Measurements from ENCODE around the gene SPTA1.

Gene SPTA1

GRCh38 chr1:158685085-158685484, 1.4 kb downstream of the SPTA1 start:
- DNase-seq (ENCODE audit: low spot score), result no peak

- DNase-seq (ENCODE audit: low spot score), result no peak
Measured at GRCh38 chr1:158681606-158682005, 4.9 kb downstream of the SPTA1 start.

DNA sequence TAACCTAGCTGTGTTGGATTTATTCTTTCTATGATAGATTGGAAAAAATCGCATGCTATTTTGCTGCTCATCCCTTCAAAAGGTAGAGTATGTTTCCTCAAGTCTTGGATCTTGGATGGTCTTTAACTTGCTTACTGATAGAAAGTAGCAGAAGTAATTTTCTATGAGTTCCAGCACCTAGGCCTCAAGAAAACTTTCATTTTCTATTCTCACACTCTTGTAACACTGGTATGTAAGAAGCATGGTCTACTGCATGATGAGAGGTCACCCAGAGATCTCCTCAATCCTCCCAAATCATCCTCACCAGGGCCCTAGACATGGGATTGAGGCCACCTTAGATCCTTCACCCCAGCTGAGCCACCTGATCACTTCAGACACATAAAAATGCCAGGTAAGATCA, 7.2 kb downstream of the SPTA1 start:
- DNase-seq (ENCODE audit: low spot score), result no peak

DNA sequence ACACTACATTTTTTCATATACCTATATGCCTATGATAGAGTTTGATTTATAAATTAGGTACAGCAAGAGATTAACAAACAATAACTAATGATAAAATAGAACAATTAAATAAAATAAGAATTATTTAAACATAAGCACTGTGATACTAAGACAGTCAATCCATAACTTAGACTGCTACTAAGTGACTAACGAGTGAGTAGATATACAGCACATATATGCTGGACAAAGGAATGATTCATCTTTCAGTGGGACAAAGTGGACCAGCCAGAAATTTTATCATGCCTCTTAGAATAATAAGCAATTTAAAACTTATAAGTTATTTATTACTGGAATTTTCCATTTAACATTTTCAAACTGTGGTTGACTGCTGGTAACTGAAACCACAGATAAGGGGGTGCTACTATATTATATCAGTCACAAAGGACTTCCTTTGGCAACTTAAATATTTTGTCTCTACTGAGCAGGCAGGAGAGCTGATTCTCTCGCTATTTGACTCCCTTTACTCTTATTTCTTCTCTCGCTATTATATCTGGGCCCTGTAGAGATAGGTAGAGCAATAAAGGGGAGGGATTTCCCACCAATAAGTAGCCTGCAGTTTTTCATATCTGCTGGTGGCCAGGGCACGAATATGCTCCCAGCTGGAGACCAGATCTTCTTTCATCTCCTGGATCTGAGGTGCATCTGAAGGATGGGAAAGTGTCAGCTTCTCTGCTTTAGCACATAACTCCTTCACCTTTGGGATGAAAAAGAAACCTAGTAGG, 10.8 kb downstream of the SPTA1 start:
- no peak for DNase-seq (ENCODE audit: low spot score)

DNA sequence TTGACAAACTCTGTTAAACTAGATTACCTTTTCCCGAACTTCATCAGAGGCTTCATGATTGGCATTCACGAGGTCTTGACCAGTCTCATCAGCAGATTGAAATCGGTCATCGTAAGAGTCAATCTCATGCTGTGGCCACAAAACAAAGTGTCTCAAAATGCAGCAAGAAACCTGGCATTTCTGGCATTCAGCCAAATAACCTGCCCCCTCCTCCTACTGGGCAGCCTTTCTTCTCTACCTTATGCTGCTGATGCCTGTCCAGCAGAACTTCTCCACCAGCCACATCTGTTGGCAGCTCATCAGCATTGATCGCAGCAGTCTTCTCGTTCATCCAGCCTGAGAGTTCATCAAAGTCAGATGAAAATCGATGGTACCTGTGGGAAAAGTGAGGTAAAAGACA, 12.2 kb downstream of the SPTA1 start:
- DNase-seq (ENCODE audit: low spot score), result no peak

DNA sequence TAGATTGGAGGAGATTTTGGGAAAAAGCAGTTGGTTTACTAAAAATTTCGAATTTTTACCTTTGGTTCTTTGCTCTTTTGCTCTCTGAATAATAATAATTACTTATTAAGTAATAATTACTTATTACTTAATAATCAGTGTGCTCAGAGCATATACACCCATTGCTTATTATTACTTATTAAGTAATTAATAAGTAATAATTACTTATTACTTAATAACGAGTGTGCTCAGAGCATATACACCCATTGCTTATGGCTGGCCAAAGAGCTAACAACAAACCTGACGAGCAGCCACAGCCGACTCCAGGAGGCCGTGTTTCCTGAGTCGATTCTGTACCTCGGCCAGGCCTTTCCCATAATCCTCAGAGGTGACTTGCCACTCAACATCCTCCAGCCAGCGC, 20.5 kb downstream of the SPTA1 start:
- DNase-seq (ENCODE audit: low spot score), result no peak

DNA sequence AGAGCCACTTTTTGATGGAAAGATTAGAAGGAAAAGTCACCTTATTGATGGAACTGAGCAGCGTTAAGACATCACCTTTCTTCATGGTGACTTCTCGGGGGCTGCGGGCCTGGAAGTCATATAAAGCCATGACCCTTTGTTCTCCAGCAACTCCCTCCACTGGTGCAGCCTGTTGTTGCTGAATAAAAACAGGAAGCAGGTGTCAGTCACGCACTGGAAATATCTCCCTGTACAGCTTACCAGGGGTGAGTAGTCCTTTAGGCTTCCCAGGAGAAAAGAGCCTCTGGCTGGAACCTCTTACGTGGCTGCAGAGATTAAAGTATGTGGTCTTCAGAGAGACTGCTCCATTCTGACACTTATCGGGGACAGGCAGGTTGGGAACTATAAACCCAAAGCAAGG, 31.9 kb downstream of the SPTA1 start:
- no peak for DNase-seq (ENCODE audit: low spot score)

DNA sequence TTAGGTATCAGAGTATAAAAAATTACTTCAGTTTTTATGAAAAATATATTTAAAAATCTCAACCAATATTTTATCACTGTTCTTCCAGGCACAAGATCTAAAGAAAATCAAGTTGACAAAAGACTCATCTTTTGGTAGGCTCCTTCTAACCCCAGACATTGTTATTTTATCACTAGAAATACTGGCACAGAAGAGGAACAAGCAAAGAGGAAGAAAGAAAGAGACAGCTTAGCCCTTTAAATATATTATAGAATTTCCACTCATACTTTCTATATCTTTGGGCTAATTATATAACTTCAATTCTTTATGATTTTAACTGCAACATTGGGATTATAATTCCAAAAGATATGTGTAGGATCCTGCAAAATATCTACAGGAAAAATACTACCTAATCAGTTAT, 32.4 kb downstream of the SPTA1 start:
- DNase-seq (ENCODE audit: low spot score), result no peak

- DNase-seq (ENCODE audit: low spot score), result no peak
Measured at GRCh38 chr1:158652721-158653334, 33.7 kb downstream of the SPTA1 start.

- DNase-seq (ENCODE audit: low spot score), result no peak
Measured at GRCh38 chr1:158649052-158649451, 37.5 kb downstream of the SPTA1 start.

- DNase-seq (ENCODE audit: low spot score), result no peak
Measured at GRCh38 chr1:158646465-158646864, 40.0 kb downstream of the SPTA1 start.

DNA sequence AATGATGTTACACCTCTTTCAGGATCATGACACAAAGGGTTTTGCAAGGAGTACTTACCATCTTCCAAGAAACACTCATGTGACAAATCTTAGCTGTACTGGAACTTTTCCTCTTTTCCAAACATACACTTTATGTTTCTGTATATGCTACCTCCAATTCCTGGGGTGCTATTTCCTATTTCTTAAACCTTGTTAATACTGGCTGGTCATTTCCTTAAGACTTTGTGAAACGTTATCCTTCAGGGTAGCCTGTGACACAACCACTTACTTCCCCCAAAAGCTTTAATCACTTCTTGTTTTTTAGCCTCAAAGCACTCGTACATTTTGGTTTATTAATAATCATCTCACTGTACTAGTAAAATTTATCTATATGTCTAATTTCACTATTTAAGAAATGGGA, 42.1 kb downstream of the SPTA1 start:
- no peak for DNase-seq (ENCODE audit: low spot score)

GRCh38 chr1:158638904-158639303, 47.6 kb downstream of the SPTA1 start:
- DNase-seq (ENCODE audit: low spot score), result no peak

DNA sequence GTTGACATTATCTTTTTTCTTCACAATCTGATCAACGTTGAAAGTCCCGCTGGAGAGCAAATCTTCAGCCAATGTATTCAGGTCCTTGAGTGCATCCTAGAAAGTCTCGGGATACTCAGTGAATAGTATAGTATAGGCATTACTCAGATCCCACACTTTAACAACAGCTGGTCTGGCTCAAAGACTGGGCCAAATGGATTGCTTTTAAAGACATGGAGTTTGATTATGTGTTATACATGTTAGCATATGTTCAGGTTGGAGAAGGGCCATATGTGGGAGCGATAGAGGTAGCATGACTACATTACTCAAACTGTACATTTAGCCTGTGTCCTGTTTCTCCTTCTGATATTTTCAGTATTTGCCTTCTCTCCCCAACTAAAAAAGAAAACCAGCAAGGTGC, 48.4 kb downstream of the SPTA1 start:
- DNase-seq (ENCODE audit: low spot score), result no peak

DNA sequence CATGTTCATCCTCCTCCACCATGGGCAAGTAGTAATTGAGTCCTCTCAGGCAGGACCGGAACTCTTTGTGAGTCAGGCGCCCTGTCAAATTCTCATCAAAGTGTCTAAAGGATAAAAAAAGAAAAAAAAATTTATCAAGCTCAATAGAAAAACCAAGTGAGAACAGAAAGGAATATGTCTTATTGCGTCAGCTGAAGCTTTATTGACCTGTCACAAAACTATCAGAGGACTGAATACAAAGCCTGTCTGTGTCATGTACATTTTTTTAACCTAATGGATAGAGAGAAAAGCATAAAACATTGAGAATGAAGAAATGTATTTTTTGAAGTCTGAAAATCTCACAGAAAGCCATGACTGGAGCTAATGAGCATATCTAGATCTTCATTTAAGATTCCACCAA, 72.8 kb downstream of the SPTA1 start:
- no peak for DNase-seq (ENCODE audit: low spot score)

GRCh38 chr1:158611916-158612315, 74.6 kb downstream of the SPTA1 start:
- DNase-seq (ENCODE audit: low spot score), result no peak

DNA sequence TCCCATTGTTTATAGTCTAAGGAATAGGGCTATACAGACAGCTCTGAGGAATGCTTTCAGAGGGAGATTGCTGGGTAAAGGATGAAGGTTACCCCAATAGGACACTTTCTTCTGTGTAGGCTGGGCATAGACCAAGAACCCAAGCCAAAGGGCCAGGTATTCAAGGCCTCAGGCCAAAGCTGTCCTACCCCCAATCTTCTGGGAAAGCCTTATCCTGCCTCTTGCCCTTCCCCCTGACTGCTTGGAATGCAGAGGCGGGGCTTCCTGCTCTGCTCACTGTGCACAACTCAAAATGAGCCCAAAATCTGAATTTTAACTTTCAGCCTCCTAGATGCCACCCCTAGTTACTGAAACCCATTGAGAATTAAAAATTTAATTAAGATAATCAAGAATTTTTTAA, 79.2 kb downstream of the SPTA1 start:
- no peak for DNase-seq (ENCODE audit: low spot score)

DNA sequence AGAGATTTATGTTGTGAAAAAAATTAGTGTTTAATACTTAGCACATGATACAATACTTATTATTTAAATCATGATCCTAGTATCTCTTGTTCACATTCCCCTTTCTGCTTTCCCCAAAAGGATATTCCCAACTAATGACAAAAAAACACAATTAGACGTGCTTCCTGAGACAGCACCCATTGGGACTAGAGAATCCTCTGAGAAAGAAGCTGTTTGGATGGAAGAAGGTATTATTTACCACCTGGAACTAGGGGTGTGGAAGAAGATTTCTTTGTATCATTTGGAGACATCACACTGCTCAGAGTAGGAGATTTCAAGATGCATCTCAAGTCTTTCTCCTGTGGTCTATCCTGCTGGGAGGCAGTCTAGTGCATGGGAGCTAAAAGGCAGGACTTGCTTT, 81.5 kb downstream of the SPTA1 start, which contains the start of gene OR10Z1:
Gene OR10Z1 (plus strand): TSS at position 301 of the 400 bp plus-strand sequence. CDS start 1,171 bp downstream, outside the sequence.
- DNase-seq (ENCODE audit: low spot score), result no peak

GRCh38 chr1:158600735-158601134, 85.8 kb downstream of the SPTA1 start:
- DNase-seq (ENCODE audit: low spot score), result no peak

DNA sequence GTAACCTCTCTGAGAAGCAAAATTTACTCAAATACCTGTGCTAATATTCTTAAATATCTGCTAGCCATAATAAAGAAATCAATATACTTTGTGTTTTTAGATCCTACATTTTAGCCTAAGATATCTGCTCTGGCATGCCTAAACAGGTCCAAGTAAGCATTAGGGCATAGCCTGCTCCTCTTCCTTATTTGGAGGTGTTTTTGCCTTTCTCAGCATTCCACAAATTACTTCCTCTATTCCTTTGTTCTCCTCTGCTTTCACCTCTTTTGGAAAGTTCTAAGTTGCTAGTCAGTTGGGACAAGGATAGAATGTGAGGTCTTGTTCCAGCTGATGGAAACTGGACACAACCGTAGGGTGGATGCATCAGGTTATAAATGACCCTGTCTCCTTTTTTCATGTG, 99.6 kb downstream of the SPTA1 start:
- DNase-seq (ENCODE audit: low spot score), result no peak

GRCh38 chr1:158583962-158584361, 102.6 kb downstream of the SPTA1 start:
- no peak for DNase-seq (ENCODE audit: low spot score)

GRCh38 chr1:158579733-158580132, 106.8 kb downstream of the SPTA1 start, which contains the start of gene OR10X1:
OR10X1 (minus strand) TSS chr1:158579899; CDS start chr1:158579899, 0 bp downstream.
- no peak for DNase-seq (ENCODE audit: low spot score)

- DNase-seq (ENCODE audit: low spot score), result no peak
Measured at GRCh38 chr1:158577561-158577960, 109.0 kb downstream of the SPTA1 start.

DNA sequence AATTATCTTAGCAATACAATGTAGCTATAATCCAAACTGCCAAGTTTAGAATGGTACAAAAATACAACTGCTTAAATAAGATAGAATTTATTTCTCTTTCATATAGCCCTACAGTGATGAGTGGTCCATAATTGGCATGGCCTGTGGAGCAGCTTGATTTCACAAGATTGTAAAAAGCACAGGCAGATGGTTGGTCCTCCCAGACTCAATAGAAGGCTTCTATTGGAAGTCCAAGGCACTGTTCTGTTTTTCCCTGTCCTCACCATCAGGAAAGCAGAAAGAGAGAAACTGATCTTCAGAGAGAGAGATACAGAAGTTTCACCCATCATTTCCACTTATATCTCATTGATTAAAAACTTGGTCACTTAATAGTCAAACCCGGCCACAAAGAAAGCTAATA, 114.3 kb downstream of the SPTA1 start:
- no peak for DNase-seq (ENCODE audit: low spot score)
